Fibroblast of the aortic adventitia (primary cell): ENCODE data around the gene LIPC. TPM values are rescaled to one million over a fixed set of nuclear protein-coding genes. Genes with fewer than 3 reads are reported as not detected.
A peak's percentile ranks its signal among the peaks of the same experiment; 100 is the strongest.

Experiments
- DNase-seq: peaks from one replicate; pipeline ENCODE4 v3.0.0-alpha.2; 2010; ENCODE audit warnings: low read depth
- H3K4me3 ChIP-seq: 2 replicates; pipeline ENCODE4 v1.5.1; 2011; ENCODE audit warnings: low read depth, mild to moderate bottlenecking, control low read depth, low read length, moderate library complexity
- CTCF ChIP-seq: IDR thresholded peaks from 2 replicates; pipeline ENCODE4 v1.5.1; 2011; ENCODE audit warnings: mild to moderate bottlenecking, low read length, control low read depth, inconsistent platforms; ENCODE audit not compliant: insufficient read depth
- total RNA-seq: library from RNA; depleted of rRNA; stranded (reverse); fragments of >200 nt; gene quantifications from 2 replicates; pipeline ENCODE4 v1.2.3, GENCODE V29; 2012; ENCODE audit warnings: low replicate concordance

Gene LIPC
- total RNA-seq, 1 donor, result 0.90 TPM

- TF ChIP-seq CTCF, result no peak
- no peak overlapping the region for H3K4me3 ChIP-seq
- DNase-seq, result no peak
Observed at GRCh38 chr15:58556541-58556940, 124.8 kb downstream of the LIPC start.

GRCh38 chr15:58558777-58559176 is 127.0 kb downstream of the LIPC start:
- peak; percentile 30 for DNase-seq
- no peak overlapping the region for H3K4me3 ChIP-seq
- TF ChIP-seq CTCF, result no peak

GRCh38 chr15:58559904-58560588 is 128.3 kb downstream of the LIPC start:
- no peak for TF ChIP-seq CTCF
- DNase-seq, result peak; percentile 27

GRCh38 chr15:58561321-58561720 is 129.5 kb downstream of the LIPC start:
- TF ChIP-seq CTCF, result no peak
- DNase-seq, result no peak
- H3K4me3 ChIP-seq, result no peak overlapping the region

More at GRCh38 chr15:58559904-58560588, 128.3 kb downstream of the LIPC start:
- no peak overlapping the region for H3K4me3 ChIP-seq

- H3K4me3 ChIP-seq, result no peak overlapping the region
- DNase-seq, result no peak
- no peak for TF ChIP-seq CTCF
Observed at GRCh38 chr15:58562135-58562534, 130.3 kb downstream of the LIPC start.

- no peak overlapping the region for H3K4me3 ChIP-seq
- no peak for DNase-seq
- no peak for TF ChIP-seq CTCF
Observed at GRCh38 chr15:58564981-58565380, 133.2 kb downstream of the LIPC start.

- no peak for DNase-seq
- peak; percentile 4 for TF ChIP-seq CTCF
- H3K4me3 ChIP-seq, result no peak overlapping the region
Observed at GRCh38 chr15:58565619-58566018, 133.8 kb downstream of the LIPC start.
